GM18517 (cell line): ENCODE results near the gene SEMA6A.
A peak's percentile ranks its signal among the peaks of the same experiment; 100 is the strongest.
"Not testable (repeated sequence)": the region's sequence is repeated elsewhere in the genome, so short reads cannot be mapped to it uniquely, and the experiment has no call there.

ENCODE experiments used
- ATAC-seq: cut with Tn5 transposase; IDR thresholded peaks from one replicate; pipeline ENCODE4 v1.9.1; 2021; ENCODE audit warnings: mild to moderate bottlenecking, moderate library complexity; ENCODE audit not compliant: unreplicated experiment

Gene SEMA6A

GRCh38 chr5:116524966-116525365 is 49.7 kb downstream of the SEMA6A start:
- no peak for ATAC-seq

GRCh38 chr5:116524051-116524904 is 50.3 kb downstream of the SEMA6A start:
- no peak for ATAC-seq

GRCh38 chr5:116523182-116523581 is 51.4 kb downstream of the SEMA6A start:
- not testable (repeated sequence) for ATAC-seq

- no peak for ATAC-seq
These were observed 52.1 kb downstream of the SEMA6A start for GRCh38 chr5:116522356-116523136.

DNA sequence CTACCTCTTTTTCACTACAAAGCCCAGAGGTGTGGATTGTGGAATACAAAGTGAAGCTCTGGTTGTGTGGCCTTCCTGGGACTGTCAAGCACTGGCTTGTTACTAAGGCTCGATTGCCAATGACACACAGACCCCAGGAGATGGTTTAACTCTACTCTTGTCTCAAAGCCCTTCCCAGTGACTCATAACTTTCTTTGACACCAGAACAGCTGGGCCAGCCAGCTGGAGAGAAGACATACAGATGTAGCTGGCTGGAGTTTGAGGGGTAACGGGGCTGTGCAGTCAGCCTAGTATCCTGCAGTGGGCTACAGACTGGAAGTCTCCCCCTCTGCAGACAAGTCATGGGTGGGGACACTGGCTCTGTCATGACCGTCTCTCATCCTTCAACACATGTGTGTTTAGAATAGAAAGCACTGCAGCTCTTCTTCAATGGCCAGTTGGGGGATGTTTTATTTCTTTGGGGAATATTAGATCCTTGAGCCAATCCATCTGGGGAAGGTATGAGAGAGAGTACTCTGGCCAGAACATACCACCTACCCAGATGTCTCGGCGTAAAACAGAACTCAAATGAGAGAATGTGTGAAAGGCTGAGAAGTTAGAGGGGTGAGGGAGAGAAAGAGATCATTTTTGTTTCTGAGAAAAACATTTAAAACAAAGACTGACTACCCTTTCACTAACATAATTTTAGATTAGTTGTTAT is 53.3 kb downstream of the SEMA6A start:
- ATAC-seq, result peak; percentile 59

- ATAC-seq, result no peak
These were observed 53.9 kb downstream of the SEMA6A start for GRCh38 chr5:116520771-116521170.

DNA sequence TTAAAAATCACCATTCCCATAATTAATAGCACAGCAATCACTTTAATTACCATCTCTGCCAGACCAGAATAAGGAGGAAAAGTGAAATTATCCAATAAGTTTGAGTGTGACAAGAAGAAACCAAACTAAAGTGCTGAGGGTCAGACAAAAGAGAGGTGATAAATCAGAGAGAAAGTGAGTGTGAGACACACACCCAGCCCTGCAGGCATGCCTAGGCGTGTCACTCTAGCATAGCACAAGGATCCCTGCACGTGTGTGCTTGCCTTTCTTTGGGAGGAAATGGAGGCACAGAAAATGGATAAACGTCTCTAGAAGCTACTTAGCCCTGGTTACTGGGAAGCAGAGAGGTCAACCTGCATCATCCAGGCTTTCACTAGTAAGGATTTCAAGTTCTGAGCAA is 56.2 kb downstream of the SEMA6A start:
- no peak for ATAC-seq

GRCh38 chr5:116517488-116517887 is 57.1 kb downstream of the SEMA6A start:
- ATAC-seq, result no peak

- ATAC-seq, result no peak
These were observed 58.6 kb downstream of the SEMA6A start for GRCh38 chr5:116516021-116516420.

DNA sequence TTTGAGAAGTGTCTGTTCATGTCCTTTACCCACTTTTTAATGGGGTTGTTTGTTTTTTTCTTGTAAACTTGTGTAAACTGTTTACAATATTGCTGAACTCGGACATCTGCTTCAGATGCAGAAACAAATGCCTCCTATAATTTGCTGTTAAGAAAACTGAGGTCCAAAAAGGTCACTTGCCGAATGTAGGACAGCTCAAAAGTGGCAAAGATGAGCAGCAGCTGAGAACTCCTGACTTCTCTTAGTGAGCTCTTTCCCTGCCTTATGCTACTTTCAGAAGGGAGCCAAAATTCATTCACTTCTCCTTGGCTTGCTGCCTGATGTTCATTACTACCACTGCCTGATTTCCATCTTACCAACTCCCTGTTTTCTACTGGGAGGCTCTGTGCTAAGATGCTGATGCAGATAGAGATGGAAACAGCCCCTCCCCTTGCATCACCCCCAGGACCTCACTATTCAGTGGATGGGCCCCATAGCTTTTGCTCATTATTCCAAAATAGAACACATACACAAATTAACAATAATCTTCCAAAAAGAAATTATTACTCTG is 60.1 kb downstream of the SEMA6A start:
- ATAC-seq, result no peak

GRCh38 chr5:116510517-116510916 is 64.1 kb downstream of the SEMA6A start:
- ATAC-seq, result no peak

GRCh38 chr5:116509483-116510244 is 65.0 kb downstream of the SEMA6A start:
- ATAC-seq, result no peak

- ATAC-seq, result no peak
These were observed 65.8 kb downstream of the SEMA6A start for GRCh38 chr5:116508835-116509234.

DNA sequence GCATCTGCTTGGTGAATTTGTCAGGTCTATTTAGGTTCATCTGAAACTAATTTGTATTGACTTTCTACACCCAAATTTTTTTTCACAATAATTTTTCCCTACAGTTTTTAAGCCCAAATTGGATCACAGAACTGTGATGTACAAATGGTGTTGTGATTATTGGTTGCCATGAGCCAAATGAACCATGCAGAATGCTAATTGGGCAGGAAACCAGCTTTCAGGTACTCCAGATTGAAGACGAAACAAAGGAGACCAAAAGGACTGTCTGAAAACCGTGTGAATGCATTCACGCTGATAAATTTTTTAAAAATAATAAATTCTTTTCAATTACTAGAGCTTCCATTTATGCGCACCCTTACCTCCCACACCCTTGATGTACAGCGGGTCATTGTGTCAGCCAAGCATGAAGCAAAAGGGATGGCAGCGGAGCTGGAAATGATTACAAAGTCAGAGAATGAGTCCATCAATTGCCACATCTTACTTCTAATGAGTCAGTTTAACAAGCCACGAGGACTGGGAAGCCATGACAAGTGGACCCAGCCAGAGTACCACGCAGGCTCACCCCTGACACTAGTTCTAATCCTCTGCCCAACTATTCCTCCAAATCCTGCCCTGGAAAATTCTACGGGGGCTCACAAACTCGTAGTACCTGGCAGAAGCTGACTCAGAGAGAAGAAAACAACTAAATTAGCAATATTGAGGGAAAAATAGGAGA is 66.5 kb downstream of the SEMA6A start:
- ATAC-seq, result no peak

DNA sequence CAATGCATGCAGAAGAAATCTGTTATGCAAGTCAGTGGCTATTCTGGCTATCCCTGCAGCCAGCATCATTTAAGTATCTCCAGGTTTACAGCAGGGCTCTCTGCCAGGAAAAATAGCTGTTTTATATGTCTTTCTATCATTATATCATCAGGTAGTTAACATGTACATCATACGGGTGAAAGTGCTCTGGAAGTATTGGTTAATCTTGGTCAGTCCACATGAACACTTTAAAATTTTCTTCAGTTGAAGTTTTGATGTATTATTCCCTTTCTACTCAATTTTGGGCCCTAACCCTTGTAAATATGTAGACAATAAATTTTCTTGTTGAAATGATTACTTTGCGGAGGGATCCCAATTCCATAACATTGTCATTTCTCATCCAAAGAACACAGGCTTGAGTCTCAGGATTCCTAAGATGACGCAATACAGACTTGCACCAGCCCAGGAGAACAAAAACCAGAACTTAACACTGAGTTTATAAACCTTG is 67.5 kb downstream of the SEMA6A start:
- no peak for ATAC-seq

GRCh38 chr5:116506488-116506887 is 68.1 kb downstream of the SEMA6A start:
- no peak for ATAC-seq

GRCh38 chr5:116504593-116505166 is 69.9 kb downstream of the SEMA6A start:
- no peak for ATAC-seq

GRCh38 chr5:116502616-116503015 is 72.0 kb downstream of the SEMA6A start:
- ATAC-seq, result no peak

DNA sequence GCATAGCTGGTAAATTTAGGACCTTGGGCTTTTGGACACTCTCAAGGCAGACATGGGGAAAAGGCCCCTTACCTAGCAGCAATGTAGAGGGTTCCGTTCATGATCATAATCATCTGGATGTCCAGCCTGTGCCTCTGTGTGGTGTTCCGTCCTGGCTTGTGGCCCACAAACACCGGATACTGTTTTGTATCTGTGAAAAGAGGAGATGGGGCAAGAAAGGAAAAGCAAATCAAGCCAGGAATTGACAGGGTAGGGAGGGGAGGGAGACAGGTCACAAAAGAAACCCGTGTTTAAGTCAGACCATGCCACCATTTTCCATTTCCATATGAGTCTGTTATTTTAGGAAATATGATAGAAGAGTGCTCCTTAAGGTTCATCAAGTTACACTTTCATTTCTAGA is 72.5 kb downstream of the SEMA6A start:
- no peak for ATAC-seq
